Glutamatergic neuron (in vitro differentiated cells): ENCODE measurements around the gene SERAC1. TPM values are rescaled to one million over a fixed set of nuclear protein-coding genes. Genes with fewer than 3 reads are reported as not detected.

ENCODE experiments used
- DNase-seq: peaks from one replicate; pipeline ENCODE4 v3.0.0; 2022
- H3K27ac Mint-ChIP-seq: one replicate; pipeline ENCODE4 v1.8.0; 2020; ENCODE audit warnings: mild to moderate bottlenecking, mixed read lengths, inconsistent platforms; ENCODE audit not compliant: unreplicated experiment
- H3K27me3 Mint-ChIP-seq: one replicate; pipeline ENCODE4 v1.8.0; 2020; ENCODE audit warnings: mild to moderate bottlenecking, moderate library complexity, mixed read lengths, inconsistent platforms; ENCODE audit not compliant: unreplicated experiment
- H3K36me3 Mint-ChIP-seq: one replicate; pipeline ENCODE4 v1.8.0; 2020; ENCODE audit warnings: mild to moderate bottlenecking, mixed read lengths, inconsistent platforms; ENCODE audit not compliant: unreplicated experiment
- H3K4me1 Mint-ChIP-seq: one replicate; pipeline ENCODE4 v1.8.0; 2020; ENCODE audit warnings: mild to moderate bottlenecking, low read depth, mixed read lengths, inconsistent platforms; ENCODE audit not compliant: unreplicated experiment
- H3K4me3 Mint-ChIP-seq: one replicate; pipeline ENCODE4 v1.8.0; 2020; ENCODE audit warnings: mild to moderate bottlenecking, mixed read lengths, inconsistent platforms; ENCODE audit not compliant: unreplicated experiment
- H3K9me3 Mint-ChIP-seq: one replicate; pipeline ENCODE4 v1.8.0; 2020; ENCODE audit warnings: mild to moderate bottlenecking, moderate library complexity, mixed read lengths, inconsistent platforms; ENCODE audit not compliant: unreplicated experiment
- CTCF ChIP-seq: fragments of 200-600 bp; sonication (generic); IDR thresholded peaks from one replicate; pipeline ENCODE4 v1.5.0; 2021; ENCODE audit not compliant: partially characterized antibody, unreplicated experiment
- total RNA-seq: library from RNA; stranded (reverse); fragmentation: NEBNext Ultra II Directional; extraction: Animal tissue kit (Norgen Biotek cat#: 25700); gene quantifications from one replicate; pipeline ENCODE4 v1.2.1, GENCODE V29; 2021; ENCODE audit not compliant: unreplicated experiment

SERAC1 gene
- total RNA-seq, 1 donor from 2014 or later: 29.7 TPM

- Mint-ChIP-seq H3K27ac (no peak overlapping the region), H3K36me3 (no peaks in the 10 kb centered on the region), H3K27me3 (peaks cover 11% of the 10 kb centered on the region), H3K4me1 (peaks cover 21% of the 10 kb centered on the region), H3K4me3 (no peak overlapping the region), H3K9me3 (peaks cover 10% of the 10 kb centered on the region)
- DNase-seq: no peak
- TF ChIP-seq CTCF: no peak
These were observed 104.3 kb downstream of the SERAC1 start for GRCh38 chr6:158063736-158064135.

GRCh38 chr6:158061709-158062461, 106.2 kb downstream of the SERAC1 start:
- Mint-ChIP-seq H3K4me1 (peaks cover 14% of the 10 kb centered on the region), H3K36me3 (no peaks in the 10 kb centered on the region), H3K27ac (no peak overlapping the region), H3K9me3 (peaks cover 10% of the 10 kb centered on the region), H3K27me3 (peaks cover 11% of the 10 kb centered on the region), H3K4me3 (no peak overlapping the region)
- DNase-seq: no peak
- TF ChIP-seq CTCF: no peak

- Mint-ChIP-seq H3K27me3 (peaks cover 6% of the 10 kb centered on the region), H3K4me1 (peaks cover 10% of the 10 kb centered on the region), H3K9me3 (peaks cover 9% of the 10 kb centered on the region), H3K4me3 (no peak overlapping the region), H3K36me3 (no peaks in the 10 kb centered on the region), H3K27ac (no peak overlapping the region)
- no peak for TF ChIP-seq CTCF
- DNase-seq: no peak
These were observed 106.7 kb downstream of the SERAC1 start for GRCh38 chr6:158061361-158061708.

GRCh38 chr6:158060455-158061360, 107.4 kb downstream of the SERAC1 start:
- Mint-ChIP-seq H3K4me3 (no peak overlapping the region), H3K9me3 (peaks cover 4% of the 10 kb centered on the region), H3K4me1 (peaks cover 3% of the 10 kb centered on the region), H3K36me3 (no peaks in the 10 kb centered on the region), H3K27ac (no peak overlapping the region), H3K27me3 (peaks cover 3% of the 10 kb centered on the region)
- no peak for TF ChIP-seq CTCF
- DNase-seq: no peak

Other genes starting within 250 kb of the SERAC1 start
- gene SYNJ2, start 186.4 kb downstream of the SERAC1 start, total RNA-seq: 2.4 TPM
- gene GTF2H5, start 88 bp upstream of the SERAC1 start, total RNA-seq: 16.0 TPM
- gene TULP4, start 144.2 kb upstream of the SERAC1 start, total RNA-seq: 406 TPM